Astrocyte of the cerebellum (primary cell): ENCODE results near the gene AFF3.

Source experiments
- DNase-seq: peaks from one replicate; pipeline ENCODE4 v3.0.0-alpha.2; 2011; ENCODE audit warnings: low read depth
- H3K4me3 ChIP-seq: 2 replicates; pipeline ENCODE4 v1.5.1; 2011; ENCODE audit warnings: mild to moderate bottlenecking, low read depth, low read length, moderate library complexity
- CTCF ChIP-seq: IDR thresholded peaks from 2 replicates; pipeline ENCODE4 v1.5.1; 2012; ENCODE audit warnings: low read length, low read depth, moderate library complexity, mild to moderate bottlenecking; ENCODE audit errors: missing control alignments
- in situ Hi-C: cut with HindIII; loops from 2 replicates; pipeline ENCODE4 v1.10.0; 2017; ENCODE audit warnings: low sequenced_read_pairs

The AFF3 gene

GRCh38 chr2:100070078-100070477 lies 72.3 kb downstream of the AFF3 start:
- TF ChIP-seq CTCF, result no peak
- H3K4me3 ChIP-seq, result no peak overlapping the region
- in situ Hi-C loops, result loop anchor here (5.0 kb wide), 1 partner anchor 38 kb away; no protein-coding TSS in a partner anchor
- no peak for DNase-seq

GRCh38 chr2:100068395-100068794 lies 74.0 kb downstream of the AFF3 start:
- no peak for DNase-seq
- TF ChIP-seq CTCF, result no peak
- no peak overlapping the region for H3K4me3 ChIP-seq
- in situ Hi-C loops, result no loop called here

GRCh38 chr2:100067784-100068183 lies 74.6 kb downstream of the AFF3 start:
- in situ Hi-C loops, result no loop called here
- H3K4me3 ChIP-seq, result no peak overlapping the region
- DNase-seq, result no peak
- TF ChIP-seq CTCF, result no peak

GRCh38 chr2:100066856-100067255 lies 75.5 kb downstream of the AFF3 start:
- H3K4me3 ChIP-seq, result no peak overlapping the region
- no peak for DNase-seq
- in situ Hi-C loops, result no loop called here
- TF ChIP-seq CTCF, result no peak

- no peak overlapping the region for H3K4me3 ChIP-seq
- TF ChIP-seq CTCF, result no peak
- in situ Hi-C loops, result no loop called here
- no peak for DNase-seq
These were observed 76.1 kb downstream of the AFF3 start for GRCh38 chr2:100066246-100066645.

- no peak for DNase-seq
- in situ Hi-C loops, result no loop called here
- TF ChIP-seq CTCF, result no peak
- no peak overlapping the region for H3K4me3 ChIP-seq
These were observed 77.6 kb downstream of the AFF3 start for GRCh38 chr2:100064592-100065428.
